Measurements from ENCODE around the gene MAGI1.
"Not testable (repeated sequence)": the region's sequence is repeated elsewhere in the genome, so short reads cannot be mapped to it uniquely, and the experiment has no call there.

Gene MAGI1

GRCh38 chr3:65516998-65517397 is 521.7 kb downstream of the MAGI1 start:
- TF ChIP-seq CTCF (conservative IDR thresholded peaks at IDR 0.05), result no peak
- no peak for TF ChIP-seq ZFX (IDR thresholded peaks at IDR 0.05)
- H3K27ac ChIP-seq, result no peak overlapping the region

- not testable (repeated sequence) for H3K27ac ChIP-seq
Observed at GRCh38 chr3:65514317-65514716, 524.4 kb downstream of the MAGI1 start.

- H3K27ac ChIP-seq, result not testable (repeated sequence)
Observed at GRCh38 chr3:65509423-65509794, 529.3 kb downstream of the MAGI1 start.

- TF ChIP-seq CTCF (conservative IDR thresholded peaks at IDR 0.05) (no peak), ZFX (IDR thresholded peaks at IDR 0.05) (no peak)
- H3K27ac ChIP-seq, result no peak overlapping the region
Observed at GRCh38 chr3:65508750-65509422, 529.8 kb downstream of the MAGI1 start.

GRCh38 chr3:65507437-65507836 is 531.3 kb downstream of the MAGI1 start:
- TF ChIP-seq CTCF (conservative IDR thresholded peaks at IDR 0.05), result no peak
- TF ChIP-seq ZFX (IDR thresholded peaks at IDR 0.05), result no peak
- no peak overlapping the region for H3K27ac ChIP-seq

- no peak overlapping the region for H3K27ac ChIP-seq
- TF ChIP-seq ZFX (IDR thresholded peaks at IDR 0.05) (no peak), CTCF (conservative IDR thresholded peaks at IDR 0.05) (no peak)
Observed at GRCh38 chr3:65503776-65504175, 534.9 kb downstream of the MAGI1 start.

- no peak for TF ChIP-seq CTCF (conservative IDR thresholded peaks at IDR 0.05)
- no peak for TF ChIP-seq ZFX (IDR thresholded peaks at IDR 0.05)
- no peak overlapping the region for H3K27ac ChIP-seq
Observed at GRCh38 chr3:65502526-65502925, 536.2 kb downstream of the MAGI1 start.

- no peak for TF ChIP-seq CTCF (conservative IDR thresholded peaks at IDR 0.05)
- TF ChIP-seq ZFX (IDR thresholded peaks at IDR 0.05), result no peak
- H3K27ac ChIP-seq, result no peak overlapping the region
Observed at GRCh38 chr3:65500398-65501306, 538.1 kb downstream of the MAGI1 start.

All from C4-2B (cell line).